GM23338 (cell line): ENCODE measurements around the gene TMEM219. TPM values are rescaled to one million over a fixed set of nuclear protein-coding genes. Genes with fewer than 3 reads are reported as not detected.

Source experiments
- ATAC-seq: fragments of 200-7000 bp; cut with Tn5 transposase; 3 replicates; pipeline ENCODE4 v1.9.1; 2020
- DNase-seq: peaks from one replicate; pipeline ENCODE4 v3.0.0-alpha.2; 2015; ENCODE audit warnings: low spot score
- H2AFZ ChIP-seq: fragments of 200-600 bp; sonication (generic); 2 replicates; pipeline ENCODE4 v1.8.0; 2016; ENCODE audit warnings: antibody characterized with exemption, mild to moderate bottlenecking, moderate library complexity
- H3F3A ChIP-seq: fragments of 200-600 bp; sonication (generic); replicated peaks from 2 replicates; pipeline ENCODE4 v1.8.0; 2017; ENCODE audit warnings: antibody characterized with exemption, mixed run types, low read depth
- H3K27ac ChIP-seq: fragments of 200-600 bp; sonication (generic); 2 replicates; pipeline ENCODE4 v1.6.1; 2016; ENCODE audit warnings: low read depth
- H3K27me3 ChIP-seq: fragments of 200-600 bp; sonication (generic); 2 replicates; pipeline ENCODE4 v1.8.0; 2016; ENCODE audit warnings: mild to moderate bottlenecking, mixed run types, moderate library complexity; ENCODE audit not compliant: insufficient read depth
- H3K36me3 ChIP-seq: fragments of 200-600 bp; sonication (generic); 2 replicates; pipeline ENCODE4 v1.8.0; 2016; ENCODE audit warnings: mild to moderate bottlenecking; ENCODE audit not compliant: insufficient read depth
- H3K4me1 ChIP-seq: fragments of 200-600 bp; sonication (generic); 2 replicates; pipeline ENCODE4 v1.8.0; 2016; ENCODE audit warnings: mild to moderate bottlenecking, moderate library complexity; ENCODE audit not compliant: insufficient read depth
- H3K4me2 ChIP-seq: fragments of 200-600 bp; sonication (generic); 2 replicates; pipeline ENCODE4 v1.7.1; 2017; ENCODE audit warnings: mixed run types
- H3K4me3 ChIP-seq: fragments of 200-600 bp; sonication (generic); 2 replicates; pipeline ENCODE4 v1.6.1; 2016; ENCODE audit warnings: mixed run types
- H3K79me2 ChIP-seq: fragments of 200-600 bp; sonication (generic); replicated peaks from 2 replicates; pipeline ENCODE4 v1.8.0; 2017; ENCODE audit warnings: mild to moderate bottlenecking; ENCODE audit not compliant: insufficient read depth
- H3K9me2 ChIP-seq: fragments of 200-600 bp; sonication (generic); 2 replicates; pipeline ENCODE4 v1.8.0; 2017; ENCODE audit not compliant: insufficient read depth
- H4K20me1 ChIP-seq: fragments of 200-600 bp; sonication (generic); replicated peaks from 2 replicates; pipeline ENCODE4 v1.8.0; 2017; ENCODE audit warnings: mild to moderate bottlenecking; ENCODE audit not compliant: insufficient read depth
- H3K27ac Mint-ChIP-seq: 2 replicates; pipeline ENCODE4 v1.8.0; 2020; ENCODE audit warnings: inconsistent platforms, mild to moderate bottlenecking, moderate library complexity, mixed read lengths
- H3K27me3 Mint-ChIP-seq: 3 replicates; pipeline ENCODE4 v1.8.0; 2022; ENCODE audit warnings: low read depth, mild to moderate bottlenecking, moderate library complexity, mixed read lengths, inconsistent platforms; ENCODE audit not compliant: insufficient read depth, poor library complexity
- H3K36me3 Mint-ChIP-seq: 3 replicates; pipeline ENCODE4 v1.8.0; 2021; ENCODE audit warnings: low read depth, mild to moderate bottlenecking, inconsistent platforms, moderate library complexity, mixed read lengths
- H3K4me1 Mint-ChIP-seq: 3 replicates; pipeline ENCODE4 v1.8.0; 2020; ENCODE audit warnings: mild to moderate bottlenecking, inconsistent platforms, mixed read lengths
- H3K4me3 Mint-ChIP-seq: 3 replicates; pipeline ENCODE4 v1.8.0; 2021; ENCODE audit warnings: moderate library complexity, mild to moderate bottlenecking, inconsistent platforms, mixed read lengths
- H3K9me3 Mint-ChIP-seq: 3 replicates; pipeline ENCODE4 v1.8.0; 2020; ENCODE audit warnings: moderate library complexity, mild to moderate bottlenecking, inconsistent platforms, mixed read lengths
- CTCF ChIP-seq, 2 experiments: fragments of 200-600 bp in 1 of 2; sonication (generic) in 1 of 2; conservative IDR thresholded peaks; 2 replicates each; pipeline versions ENCODE4 v1.5.1 to v1.6.1; 2016 to 2017; ENCODE audit warnings: antibody characterized with exemption in 2 of 2, low read depth in 2 of 2, mild to moderate bottlenecking in 2 of 2, moderate library complexity in 1 of 2
- ETS1 ChIP-seq: IDR thresholded peaks from 2 replicates; pipeline ENCODE4 v1.6.1; 2016; ENCODE audit warnings: antibody characterized with exemption
- EZH2phosphoT487 ChIP-seq: fragments of 200-600 bp; sonication (generic); IDR thresholded peaks from one replicate; pipeline ENCODE4 v1.8.1; 2018; ENCODE audit warnings: antibody characterized with exemption; ENCODE audit not compliant: unreplicated experiment
- JUNB ChIP-seq: IDR thresholded peaks from one replicate; pipeline ENCODE4 v1.6.1; 2016; ENCODE audit warnings: antibody characterized with exemption; ENCODE audit not compliant: unreplicated experiment
- NANOG ChIP-seq: IDR thresholded peaks from 2 replicates; pipeline ENCODE4 v1.6.1; 2016; ENCODE audit warnings: antibody characterized with exemption, borderline replicate concordance
- POLR2AphosphoS5 ChIP-seq: IDR thresholded peaks from 2 replicates; pipeline ENCODE4 v1.6.1; 2016; ENCODE audit warnings: antibody characterized with exemption, low read depth
- STAT1 ChIP-seq: IDR thresholded peaks from one replicate; pipeline ENCODE4 v1.6.1; 2016; ENCODE audit warnings: antibody characterized with exemption; ENCODE audit not compliant: unreplicated experiment
- ZNF114 ChIP-seq: fragments of 250-450 bp; sonication (Bioruptor Pico); IDR thresholded peaks from 2 replicates; pipeline ENCODE4 v1.5.0; 2020; ENCODE audit warnings: mild to moderate bottlenecking, moderate library complexity
- ZNF331 ChIP-seq: fragments of 250-450 bp; sonication (Bioruptor Pico); IDR thresholded peaks from 2 replicates; pipeline ENCODE4 v1.5.0; 2020; ENCODE audit warnings: low read depth, mild to moderate bottlenecking, moderate library complexity
- polyA plus RNA-seq: library from polyadenylated mRNA; unstranded; fragments of >200 nt; fragmentation: Nextera tagmentation; extraction: Ambion mirVana; gene quantifications from 2 replicates; pipeline ENCODE4 v1.2.1, GENCODE V29; 2016
- total RNA-seq: library from RNA; depleted of rRNA; stranded (reverse); fragments of >200 nt; shearing (Covaris generic); gene quantifications from 2 replicates; pipeline ENCODE4 v1.2.3, GENCODE V29; 2014
- TF ChIP-seq, protein P1 (sequence below): IDR thresholded peaks from one replicate; pipeline ENCODE4 v1.6.1; 2018; ENCODE audit warnings: antibody characterized with exemption; ENCODE audit not compliant: unreplicated experiment

TMEM219 gene
- total and polyA plus RNA-seq, 2 experiments from 2014 or later = 50.0 to 82.3 TPM

DNA sequence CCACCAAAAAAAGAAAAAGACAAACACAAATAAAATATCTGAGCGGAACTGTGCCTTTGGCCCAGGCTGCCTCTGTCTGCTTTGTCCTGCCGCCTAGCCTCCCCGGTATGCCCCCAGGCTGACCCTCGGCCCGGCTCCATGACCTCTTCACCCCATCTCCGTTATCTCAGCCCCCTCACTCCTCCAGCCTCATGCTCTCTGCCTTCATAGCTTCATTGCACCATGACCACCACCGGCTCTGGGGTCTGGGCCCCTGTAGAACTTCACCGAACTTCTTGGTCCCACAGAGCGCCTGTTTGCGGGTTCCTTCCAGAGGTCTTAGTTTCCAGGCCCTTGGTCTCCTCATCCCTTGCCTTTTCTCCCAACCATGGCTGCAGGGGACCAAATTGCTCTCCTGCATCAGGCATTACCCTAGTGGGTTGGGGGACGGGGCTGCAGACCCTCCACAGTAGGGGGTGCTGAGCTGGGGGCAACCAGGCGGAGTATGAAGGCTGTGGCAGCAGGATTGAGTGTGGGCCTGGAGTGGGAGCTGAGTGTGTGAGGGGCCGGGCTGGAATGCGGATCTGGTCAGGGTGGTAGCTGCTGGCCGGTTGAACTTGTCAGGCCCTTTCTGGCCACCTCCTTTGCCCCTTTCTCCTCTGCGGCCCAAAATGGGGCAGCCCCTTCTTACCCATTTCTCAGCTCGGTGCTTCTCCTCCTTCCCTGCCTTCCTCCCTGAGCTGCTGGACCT, 26.6 kb downstream of the TMEM219 start (continued):
- TF ChIP-seq, protein P1, sequence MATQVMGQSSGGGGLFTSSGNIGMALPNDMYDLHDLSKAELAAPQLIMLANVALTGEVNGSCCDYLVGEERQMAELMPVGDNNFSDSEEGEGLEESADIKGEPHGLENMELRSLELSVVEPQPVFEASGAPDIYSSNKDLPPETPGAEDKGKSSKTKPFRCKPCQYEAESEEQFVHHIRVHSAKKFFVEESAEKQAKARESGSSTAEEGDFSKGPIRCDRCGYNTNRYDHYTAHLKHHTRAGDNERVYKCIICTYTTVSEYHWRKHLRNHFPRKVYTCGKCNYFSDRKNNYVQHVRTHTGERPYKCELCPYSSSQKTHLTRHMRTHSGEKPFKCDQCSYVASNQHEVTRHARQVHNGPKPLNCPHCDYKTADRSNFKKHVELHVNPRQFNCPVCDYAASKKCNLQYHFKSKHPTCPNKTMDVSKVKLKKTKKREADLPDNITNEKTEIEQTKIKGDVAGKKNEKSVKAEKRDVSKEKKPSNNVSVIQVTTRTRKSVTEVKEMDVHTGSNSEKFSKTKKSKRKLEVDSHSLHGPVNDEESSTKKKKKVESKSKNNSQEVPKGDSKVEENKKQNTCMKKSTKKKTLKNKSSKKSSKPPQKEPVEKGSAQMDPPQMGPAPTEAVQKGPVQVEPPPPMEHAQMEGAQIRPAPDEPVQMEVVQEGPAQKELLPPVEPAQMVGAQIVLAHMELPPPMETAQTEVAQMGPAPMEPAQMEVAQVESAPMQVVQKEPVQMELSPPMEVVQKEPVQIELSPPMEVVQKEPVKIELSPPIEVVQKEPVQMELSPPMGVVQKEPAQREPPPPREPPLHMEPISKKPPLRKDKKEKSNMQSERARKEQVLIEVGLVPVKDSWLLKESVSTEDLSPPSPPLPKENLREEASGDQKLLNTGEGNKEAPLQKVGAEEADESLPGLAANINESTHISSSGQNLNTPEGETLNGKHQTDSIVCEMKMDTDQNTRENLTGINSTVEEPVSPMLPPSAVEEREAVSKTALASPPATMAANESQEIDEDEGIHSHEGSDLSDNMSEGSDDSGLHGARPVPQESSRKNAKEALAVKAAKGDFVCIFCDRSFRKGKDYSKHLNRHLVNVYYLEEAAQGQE = no peak
- TF ChIP-seq NANOG (no peak), POLR2AphosphoS5 (no peak), ETS1 (no peak), ZNF331 (no peak), CTCF (conservative IDR thresholded peaks at IDR 0.05; ENCODE audit: low read depth in 2 of 2) (no peak), ZNF114 (CRISPR knock-in tag) (no peak), JUNB (no peak), STAT1 (no peak)

GRCh38 chr16:29989111-29989858, 27.4 kb downstream of the TMEM219 start:
- no peak overlapping the region; the same call in 2 of the 3 replicates for H3K4me3 Mint-ChIP-seq
- no peaks in the 10 kb centered on the region for H3K79me2 ChIP-seq
- DNase-seq (no peak), ATAC-seq (no peak)
- peaks cover 62% of the 10 kb centered on the region for H3K36me3 Mint-ChIP-seq
- no peak overlapping the region for H3K4me2 ChIP-seq
- no peak overlapping the region for H3K27ac ChIP-seq
- no peak for TF ChIP-seq EZH2phosphoT487
- no peaks in the 10 kb centered on the region for H3F3A ChIP-seq
- no peaks in the 10 kb centered on the region; the same call in 1 of the 2 replicates for H4K20me1 ChIP-seq
- H2AFZ ChIP-seq = no peak overlapping the region
- H3K4me1 ChIP-seq = no peaks in the 10 kb centered on the region; the same call in 1 of the 2 replicates
- H3K27ac Mint-ChIP-seq = no peak overlapping the region
- no peaks in the 10 kb centered on the region; the same call in 2 of the 3 replicates for H3K9me3 Mint-ChIP-seq
- no peak overlapping the region for H3K4me3 ChIP-seq
- H3K27me3 ChIP-seq = no peaks in the 10 kb centered on the region
- peaks cover 3% of the 10 kb centered on the region; the same call in 2 of the 3 replicates for H3K4me1 Mint-ChIP-seq
- peaks cover 10% of the 10 kb centered on the region for H3K36me3 ChIP-seq
- H3K27me3 Mint-ChIP-seq = peaks cover 3% of the 10 kb centered on the region
- no peaks in the 10 kb centered on the region for H3K9me2 ChIP-seq
